GM19099 (cell line): ENCODE measurements around the gene KATNAL1.

Source experiments
- POLR2A ChIP-seq: IDR thresholded peaks from 3 replicates; pipeline ENCODE4 v1.6.1; 2011; ENCODE audit warnings: low read depth; ENCODE audit not compliant: insufficient read length; ENCODE audit errors: extremely low read depth

Gene KATNAL1

GRCh38 chr13:30211745-30212144 lies 95.6 kb downstream of the KATNAL1 start:
- TF ChIP-seq POLR2A = no peak

- TF ChIP-seq POLR2A = no peak
Observed at GRCh38 chr13:30204564-30204963, 102.8 kb downstream of the KATNAL1 start.

GRCh38 chr13:30196025-30196424 lies 111.3 kb downstream of the KATNAL1 start:
- TF ChIP-seq POLR2A = no peak

GRCh38 chr13:30194906-30195305 lies 112.4 kb downstream of the KATNAL1 start:
- TF ChIP-seq POLR2A = no peak

- TF ChIP-seq POLR2A = no peak
Observed at GRCh38 chr13:30193279-30194234, 113.8 kb downstream of the KATNAL1 start.

- no peak for TF ChIP-seq POLR2A
Observed at GRCh38 chr13:30192320-30193093, 114.8 kb downstream of the KATNAL1 start.

GRCh38 chr13:30191491-30192100 lies 115.8 kb downstream of the KATNAL1 start:
- no peak for TF ChIP-seq POLR2A

- no peak for TF ChIP-seq POLR2A
Observed at GRCh38 chr13:30186634-30187415, 120.5 kb downstream of the KATNAL1 start.

GRCh38 chr13:30181888-30182651 lies 125.3 kb downstream of the KATNAL1 start:
- TF ChIP-seq POLR2A = no peak

- TF ChIP-seq POLR2A = no peak
Observed at GRCh38 chr13:30179597-30180276, 127.6 kb downstream of the KATNAL1 start.

GRCh38 chr13:30178976-30179375 lies 128.4 kb downstream of the KATNAL1 start:
- no peak for TF ChIP-seq POLR2A

GRCh38 chr13:30175166-30175565 lies 132.2 kb downstream of the KATNAL1 start:
- no peak for TF ChIP-seq POLR2A

GRCh38 chr13:30173303-30173610 lies 134.1 kb downstream of the KATNAL1 start:
- no peak for TF ChIP-seq POLR2A

GRCh38 chr13:30172593-30173302 lies 134.6 kb downstream of the KATNAL1 start:
- no peak for TF ChIP-seq POLR2A

GRCh38 chr13:30170569-30170968 lies 136.8 kb downstream of the KATNAL1 start:
- TF ChIP-seq POLR2A = no peak
